ENCODE results near the gene ATP6V0D1. TPM values are rescaled to one million over a fixed set of nuclear protein-coding genes. Genes with fewer than 3 reads are reported as not detected.

The ATP6V0D1 gene
- total and polyA plus RNA-seq, 7 donors = 60.2 to 104 (median 85.3) TPM

GRCh38 chr16:67519242-67519641, 38.3 kb upstream of the ATP6V0D1 start:
- TF ChIP-seq CTCF (IDR thresholded peaks at IDR 0.05) = no peak
- WGBS, 3 donors = 58 to 66% (median 60%) methylated on average over 4 of the region's 4 CpGs
- Histone ChIP-seq H3K4me3 (no peak overlapping the region), H3K27me3 (ENCODE audit: insufficient read depth in 3 of 3, low read length in 2 of 3) (no peaks in the 10 kb centered on the region), H3K36me3 (ENCODE audit: insufficient read depth in 1 of 2, low read depth in 1 of 2) (no peaks in the 10 kb centered on the region), H3K9me3 (no peaks in the 10 kb centered on the region), H3K27ac (no peak overlapping the region), H3K4me1 (peaks cover 3% of the 10 kb centered on the region)
- intact Hi-C loops (cut with DNase I) = loop anchor here in 1 of 2 donors (5.0 kb wide), 1 partner anchor 37 kb away; the partner anchor contains the start of genes AGRP and ATP6V0D1
- DNase-seq = no peak
- ATAC-seq = no peak

- no peak for TF ChIP-seq CTCF (IDR thresholded peaks at IDR 0.05)
- H3K4me1 ChIP-seq = peaks cover 3% of the 10 kb centered on the region
- WGBS, 3 donors = 80 to 87% (median 83%) methylated on average over 8 of the region's 8 CpGs
These were observed 37.7 kb upstream of the ATP6V0D1 start for GRCh38 chr16:67518676-67519075.

GRCh38 chr16:67517661-67518423, 36.9 kb upstream of the ATP6V0D1 start:
- no peak for ATAC-seq
- no peak overlapping the region for H3K4me3 ChIP-seq
- H3K27ac ChIP-seq = no peak overlapping the region
- H3K4me1 ChIP-seq = peaks cover 3% of the 10 kb centered on the region
- no peaks in the 10 kb centered on the region for H3K36me3 ChIP-seq (ENCODE audit: insufficient read depth in 1 of 2, low read depth in 1 of 2)
- TF ChIP-seq CTCF (IDR thresholded peaks at IDR 0.05) = no peak
- no peaks in the 10 kb centered on the region for H3K9me3 ChIP-seq
- H3K27me3 ChIP-seq (ENCODE audit: insufficient read depth in 3 of 3, low read length in 2 of 3) = no peaks in the 10 kb centered on the region
- whole genome bisulfite sequencing, 3 donors = 73 to 78% (median 75%) methylated on average over 11 of the region's 11 CpGs
- intact Hi-C loops (cut with DNase I) = loop anchor here in 1 of 2 donors (2.0 to 5.0 kb wide), 2 partner anchors 36 to 89 kb away; partner anchors contain the start of genes AGRP and ATP6V0D1
- no peak for DNase-seq

More at GRCh38 chr16:67518676-67519075, 37.7 kb upstream of the ATP6V0D1 start:
- DNase-seq (no peak), ATAC-seq (no peak)
- intact Hi-C loops (cut with DNase I) = loop anchor here in 1 of 2 donors (5.0 kb wide), 1 partner anchor 36 kb away; the partner anchor contains the start of genes AGRP and ATP6V0D1
- Histone ChIP-seq H3K27me3 (ENCODE audit: insufficient read depth in 3 of 3, low read length in 2 of 3) (no peaks in the 10 kb centered on the region), H3K27ac (no peak overlapping the region), H3K9me3 (no peaks in the 10 kb centered on the region), H3K4me3 (no peak overlapping the region), H3K36me3 (ENCODE audit: insufficient read depth in 1 of 2, low read depth in 1 of 2) (no peaks in the 10 kb centered on the region)

- Histone ChIP-seq H3K27ac (no peak overlapping the region), H3K4me3 (no peak overlapping the region), H3K9me3 (no peaks in the 10 kb centered on the region), H3K36me3 (ENCODE audit: insufficient read depth in 1 of 2, low read depth in 1 of 2) (no peaks in the 10 kb centered on the region), H3K4me1 (peaks cover 3% of the 10 kb centered on the region), H3K27me3 (ENCODE audit: insufficient read depth in 3 of 3, low read length in 2 of 3) (no peaks in the 10 kb centered on the region)
- DNase-seq (no peak), ATAC-seq (no peak)
- TF ChIP-seq CTCF (IDR thresholded peaks at IDR 0.05) = no peak
- intact Hi-C loops (cut with DNase I) = loop anchor here in 1 of 2 donors (2.0 to 5.0 kb wide), 2 partner anchors 35 to 88 kb away; partner anchors contain the start of genes AGRP and ATP6V0D1
- 81 to 88% (median 87%) methylated on average over 3 of the region's 3 CpGs for WGBS, 3 donors
These were observed 36.1 kb upstream of the ATP6V0D1 start for GRCh38 chr16:67517155-67517445.

Measured in psoas muscle (tissue), 8 donors.